IMR-90 (cell line): Measurements from ENCODE around the gene SGPL1. TPM values are rescaled to one million over a fixed set of nuclear protein-coding genes. Genes with fewer than 3 reads are reported as not detected.

ENCODE experiments used
- ATAC-seq: fragments of 200-7000 bp; cut with Tn5 transposase; 2 replicates; pipeline ENCODE4 v1.9.1; 2020; ENCODE audit warnings: low read depth, mild to moderate bottlenecking, moderate library complexity
- BruUV-seq: library from RNA; stranded (reverse); fragments of 400-500 nt; replicated peaks from 2 replicates; lab custom pipeline; 2021; lab: Mats Ljungman, UMichigan
- CTCF ChIA-PET: fragments of 300-600 bp; formaldehyde crosslinking; extraction: SDS; loops from one replicate; lab custom pipeline; 2021; ENCODE audit warnings: antibody characterized with exemption; lab: Yijun Ruan, JAX
- POLR2A ChIA-PET: fragments of 300-600 bp; sonication (Branson Sonifier 250); formaldehyde crosslinking; loops from one replicate; lab custom pipeline; 2022; ENCODE audit warnings: antibody characterized with exemption; ENCODE audit not compliant: unreplicated experiment; lab: Charles Lee
- DNase-seq: peaks from one replicate; pipeline ENCODE4 v3.0.0; 2013
- H2AFZ ChIP-seq: replicated peaks from 2 replicates; pipeline ENCODE3; 2013; ENCODE audit warnings: low read length, mild to moderate bottlenecking; ENCODE audit not compliant: poor library complexity
- H2AK5ac ChIP-seq: 2 replicates; pipeline ENCODE4 v1.6.1; 2013; ENCODE audit warnings: low read depth, low read length, inconsistent platforms
- H2AK9ac ChIP-seq: replicated peaks from 2 replicates; pipeline ENCODE3; 2013; ENCODE audit warnings: mild to moderate bottlenecking, low read depth, low read length, moderate library complexity; ENCODE audit not compliant: poor library complexity
- H2BK120ac ChIP-seq: 2 replicates; pipeline ENCODE4 v1.6.1; 2013; ENCODE audit warnings: low read depth, low read length, inconsistent platforms
- H2BK15ac ChIP-seq: 3 replicates; pipeline ENCODE4 v1.6.1; 2013; ENCODE audit warnings: low read depth, low read length, inconsistent platforms
- H2BK20ac ChIP-seq: 2 replicates; pipeline ENCODE4 v1.6.1; 2013; ENCODE audit warnings: low read depth, mild to moderate bottlenecking, inconsistent platforms, low read length, moderate library complexity
- H2BK5ac ChIP-seq: 2 replicates; pipeline ENCODE4 v1.6.1; 2013; ENCODE audit warnings: mild to moderate bottlenecking, low read depth, low read length, inconsistent platforms; ENCODE audit not compliant: poor library complexity, severe bottlenecking
- H3K14ac ChIP-seq: replicated peaks from 2 replicates; pipeline ENCODE4 v1.6.1; 2013; ENCODE audit warnings: low read depth, low read length, inconsistent platforms
- H3K18ac ChIP-seq: 2 replicates; pipeline ENCODE4 v1.6.1; 2013; ENCODE audit warnings: low read depth, low read length, control low read depth
- H3K23ac ChIP-seq: 2 replicates; pipeline ENCODE4 v1.6.1; 2013; ENCODE audit warnings: low read depth, low read length, inconsistent platforms
- H3K27ac ChIP-seq: 2 replicates; pipeline ENCODE4 v1.5.1; 2013; ENCODE audit warnings: mild to moderate bottlenecking, control low read depth, low read length; ENCODE audit not compliant: insufficient read depth
- H3K27me3 ChIP-seq: 2 replicates; pipeline ENCODE4 v1.6.1; 2013; ENCODE audit warnings: low read length; ENCODE audit not compliant: control insufficient read depth, insufficient read depth
- H3K36me3 ChIP-seq: 2 replicates; pipeline ENCODE4 v1.6.1; 2013; ENCODE audit warnings: low read length, mixed read lengths; ENCODE audit not compliant: control insufficient read depth, insufficient read depth
- H3K4ac ChIP-seq: 2 replicates; pipeline ENCODE4 v1.6.1; 2013; ENCODE audit warnings: low read depth, low read length, inconsistent platforms
- H3K4me1 ChIP-seq: 2 replicates; pipeline ENCODE4 v1.6.1; 2013; ENCODE audit warnings: low read length, mixed read lengths; ENCODE audit not compliant: control insufficient read depth, insufficient read depth
- H3K4me2 ChIP-seq: 2 replicates; pipeline ENCODE4 v1.6.1; 2013; ENCODE audit warnings: low read depth, mild to moderate bottlenecking, control low read depth, low read length, moderate library complexity
- H3K4me3 ChIP-seq: 2 replicates; pipeline ENCODE4 v1.5.1; 2013; ENCODE audit warnings: low read depth, mild to moderate bottlenecking, control low read depth, low read length, moderate library complexity; ENCODE audit not compliant: insufficient read depth
- H3K56ac ChIP-seq: 2 replicates; pipeline ENCODE4 v1.6.1; 2013; ENCODE audit warnings: low read length, inconsistent platforms; ENCODE audit not compliant: insufficient read depth; ENCODE audit errors: extremely low read depth
- H3K79me1 ChIP-seq, 2 experiments: 2 replicates each; pipeline ENCODE4 v1.6.1; 2013; ENCODE audit warnings: low read length in 2 of 2, inconsistent platforms in 1 of 2, low read depth in 1 of 2
- H3K9ac ChIP-seq: 2 replicates; pipeline ENCODE4 v1.6.1; 2013; ENCODE audit warnings: low read depth, low read length, control low read depth
- H3K9me1 ChIP-seq: 2 replicates; pipeline ENCODE4 v1.6.1; 2013; ENCODE audit warnings: low read length, inconsistent platforms; ENCODE audit not compliant: insufficient read depth
- H3K9me3 ChIP-seq: 2 replicates; pipeline ENCODE4 v1.6.1; 2013; ENCODE audit warnings: low read length; ENCODE audit not compliant: control insufficient read depth, insufficient read depth
- H4K20me1 ChIP-seq: 2 replicates; pipeline ENCODE4 v1.6.1; 2013; ENCODE audit warnings: low read length, inconsistent platforms; ENCODE audit not compliant: insufficient read depth
- H4K5ac ChIP-seq: 2 replicates; pipeline ENCODE4 v1.6.1; 2013; ENCODE audit warnings: mild to moderate bottlenecking, low read depth, low read length, control low read depth
- H4K8ac ChIP-seq, 2 experiments: 2 replicates each; pipeline ENCODE4 v1.6.1; 2013; ENCODE audit warnings: low read depth in 2 of 2, low read length in 2 of 2, control low read depth in 1 of 2, inconsistent platforms in 1 of 2
- H4K91ac ChIP-seq: 2 replicates; pipeline ENCODE4 v1.6.1; 2013; ENCODE audit warnings: low read depth, low read length, inconsistent platforms; ENCODE audit not compliant: insufficient read depth
- MAZ ChIP-seq: IDR thresholded peaks from 2 replicates; pipeline ENCODE4 v1.6.1; 2012; ENCODE audit warnings: low read depth, mild to moderate bottlenecking, low read length, improper control_type of control experiment, moderate library complexity, borderline replicate concordance
- WGBS, 2 experiments: methylation state at CpG; one replicate each; pipeline versions ENCODE4 v1.1.5 to v1.1.7; 2013; ENCODE audit warnings: missing lambda C conversion rate in 2 of 2; ENCODE audit not compliant: insufficient read length in 1 of 2; ENCODE audit errors: extremely low coverage in 2 of 2; 5-methylcytosine and 5-hydroxymethylcytosine counted together
- dilution Hi-C: fragments of 300-500 bp; cut with HindIII; formaldehyde crosslinking; loops from one replicate; pipeline ENCODE4 v1.14.3; 2018; ENCODE audit warnings: low sequenced_read_pairs; ENCODE audit not compliant: unreplicated experiment
- in situ Hi-C: fragments of 300-500 bp; cut with MboI; formaldehyde crosslinking; loops from 3 replicates; pipeline ENCODE4 v1.14.3; 2019; ENCODE audit warnings: low sequenced_read_pairs, inconsistent platforms, mixed read lengths
- intact Hi-C: fragments of 100-400 bp; cut with micrococcal nuclease; formaldehyde crosslinking; loops from 2 replicates; pipeline ENCODE4 v1.10.0; 2022
- polyA plus RNA-seq, 3 experiments: library from polyadenylated mRNA; depleted of rRNA; stranded (reverse); fragments of >200 nt; gene quantifications; 2 replicates each; pipeline ENCODE4 v1.2.3, GENCODE V29; 2012; ENCODE audit warnings: low replicate concordance in 1 of 3
- total RNA-seq: library from RNA; depleted of rRNA; stranded (reverse); fragments of >200 nt; gene quantifications from 2 replicates; pipeline ENCODE4 v1.2.3, GENCODE V29; 2012

Gene SGPL1
- total and polyA plus RNA-seq, 2 of the 4 experiments (the other 2 are of a cell fraction) = 12.2 to 26.7 TPM

DNA sequence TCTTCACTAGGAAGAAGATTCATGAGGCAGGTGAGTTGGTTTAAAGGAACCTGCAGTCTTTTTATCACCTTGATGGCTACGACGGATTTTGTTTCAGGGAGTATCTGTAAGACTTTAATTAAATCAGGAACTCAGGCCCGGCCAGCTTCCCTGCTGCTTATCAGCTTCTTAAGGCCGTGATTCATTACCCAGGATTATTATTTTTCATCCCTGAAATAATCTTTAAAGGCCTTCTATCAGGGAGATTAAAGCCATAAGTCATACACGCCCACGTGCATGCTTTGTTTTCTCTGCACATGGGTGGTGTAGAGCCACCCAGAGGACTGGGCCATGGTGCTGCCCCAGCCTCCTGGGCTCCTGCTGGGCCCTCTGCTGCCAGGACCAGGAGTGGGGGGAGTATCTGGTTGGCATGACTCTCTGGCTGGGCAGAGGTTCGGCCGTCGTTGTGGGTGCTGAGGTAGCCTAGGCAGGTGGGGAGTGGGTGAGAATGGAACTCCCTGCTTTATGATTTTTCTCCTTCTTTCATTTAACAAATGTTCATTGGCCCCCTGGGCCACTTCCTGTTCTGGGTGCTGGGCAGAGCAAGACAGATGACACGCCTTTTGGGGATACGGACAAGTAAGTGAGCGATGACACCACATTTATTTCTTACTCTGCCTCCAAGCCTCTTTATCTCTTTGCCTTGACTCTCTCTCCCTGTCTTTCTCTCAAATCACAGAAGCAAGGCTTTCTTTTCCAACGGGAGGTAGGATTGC lies 111.6 kb downstream of the SGPL1 start:
- no peak overlapping the region for H2BK20ac ChIP-seq
- POLR2A ChIA-PET = no interaction called here
- H3K9me1 ChIP-seq = no peaks in the 10 kb centered on the region
- H2AFZ ChIP-seq = no peak overlapping the region
- H2BK5ac ChIP-seq = no peak overlapping the region
- no peak overlapping the region for H4K8ac ChIP-seq
- H3K79me1 ChIP-seq = no peaks in the 10 kb centered on the region
- BruUV-seq = no TSS peak
- H3K4me1 ChIP-seq = no peaks in the 10 kb centered on the region
- dilution Hi-C loops (no loop called here), in situ Hi-C loops (loop anchor here (5.0 kb wide), 1 partner anchor 360 kb away; no protein-coding TSS in a partner anchor), intact Hi-C loops (loop anchor here (5.0 kb wide), 1 partner anchor 340 kb away; no protein-coding TSS in a partner anchor)
- no peaks in the 10 kb centered on the region for H3K36me3 ChIP-seq
- H3K18ac ChIP-seq = no peak overlapping the region
- CTCF ChIA-PET = interaction anchor here (0.6 kb wide), 1 partner anchor 28 kb away, joined by 3 read pairs; no protein-coding TSS in a partner anchor
- no peak overlapping the region for H2BK120ac ChIP-seq
- no peak overlapping the region for H4K91ac ChIP-seq
- no peaks in the 10 kb centered on the region for H3K9me3 ChIP-seq
- TF ChIP-seq MAZ = no peak
- H2AK5ac ChIP-seq = no peak overlapping the region
- H3K56ac ChIP-seq = no peak overlapping the region
- H3K23ac ChIP-seq = no peak overlapping the region
- H3K9ac ChIP-seq = no peak overlapping the region
- no peaks in the 10 kb centered on the region for H4K20me1 ChIP-seq
- DNase-seq (peak; percentile 19), ATAC-seq (no peak)
- H2AK9ac ChIP-seq = no peak overlapping the region
- H4K5ac ChIP-seq = no peak overlapping the region
- H3K4ac ChIP-seq = no peak overlapping the region
- H3K14ac ChIP-seq = no peak overlapping the region
- no peak overlapping the region for H2BK15ac ChIP-seq
- no peak overlapping the region for H3K4me3 ChIP-seq
- no peak overlapping the region for H3K4me2 ChIP-seq
- WGBS, 2 experiments = 17% methylated on average over 2 of the region's 13 CpGs; no CpG with 5 or more reads in 1 of the 2 experiments
- peaks cover 58% of the 10 kb centered on the region for H3K27me3 ChIP-seq
- H3K27ac ChIP-seq = no peak overlapping the region
